ENCODE results near the gene EWSR1.

- TF ChIP-seq REST (IDR thresholded peaks at IDR 0.05; ENCODE audit: low read depth) (no peak), EP300 (IDR thresholded peaks at IDR 0.05; ENCODE audit: borderline replicate concordance) (no peak), CEBPB (IDR thresholded peaks at IDR 0.05) (no peak), MAX (IDR thresholded peaks at IDR 0.05) (no peak), CREB1 (IDR thresholded peaks at IDR 0.05; ENCODE audit: low read depth) (no peak), TCF12 (IDR thresholded peaks at IDR 0.05; ENCODE audit: low read depth) (no peak), USF1 (IDR thresholded peaks at IDR 0.05) (no peak), EGR1 (IDR thresholded peaks at IDR 0.05) (no peak), TEAD4 (IDR thresholded peaks at IDR 0.05) (no peak), ZBTB7A (IDR thresholded peaks at IDR 0.05; ENCODE audit: low read depth) (no peak), YY1 (IDR thresholded peaks at IDR 0.05; ENCODE audit: low read depth) (no peak)
Measured at GRCh38 chr22:29300467-29300806, 32.4 kb downstream of the EWSR1 start.
